ENCODE measurements around the gene CDH23.

CDH23 gene

DNA sequence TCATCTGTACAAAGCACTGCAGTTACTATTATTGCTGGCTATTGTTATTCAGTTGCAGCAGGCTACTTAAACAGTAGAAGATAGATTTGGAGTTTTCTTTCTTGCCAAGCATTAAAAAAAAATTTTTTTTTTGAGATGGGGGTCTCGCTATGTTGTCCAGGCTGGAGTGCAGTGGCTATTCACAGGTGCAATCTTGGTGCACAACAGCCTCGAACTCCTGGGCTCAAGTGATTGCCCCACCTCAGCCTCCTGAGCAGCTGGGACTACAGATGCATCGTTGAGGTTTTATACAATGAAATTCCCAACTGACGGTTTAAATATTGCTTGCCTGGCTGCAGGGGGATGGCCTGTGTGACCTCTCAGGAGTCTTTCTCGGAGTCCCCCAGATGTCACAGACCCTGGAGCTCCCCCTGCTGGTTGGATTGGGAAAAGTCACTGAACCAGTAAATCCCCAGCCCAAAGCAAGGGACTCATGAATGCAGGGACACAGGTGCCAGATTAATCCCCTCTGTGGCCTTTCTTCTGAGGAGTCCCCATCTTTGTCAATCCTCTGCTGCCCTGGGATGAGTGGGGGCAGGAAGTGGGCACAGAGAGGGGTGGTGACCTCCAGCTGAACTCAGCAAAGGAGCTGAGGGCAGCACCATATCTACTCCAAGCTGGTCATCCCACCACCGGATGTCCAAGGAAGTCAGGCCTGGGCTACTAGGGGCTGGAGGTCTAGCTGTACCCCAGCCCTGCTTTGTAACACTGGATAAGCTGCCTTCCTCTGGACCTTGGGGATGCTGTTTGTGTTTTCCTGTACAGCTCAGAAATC lies 173.3 kb downstream of the CDH23 start:
- Histone ChIP-seq H3K36me3 (ENCODE audit: control insufficient read depth, insufficient read depth, low read length) (no peaks in the 10 kb centered on the region), H3K9ac (ENCODE audit: low read depth, low read length) (no peak overlapping the region), H3K4me1 (ENCODE audit: control insufficient read depth, insufficient read depth, low read length) (0 out of 2 replicates have a peak, but pooled peaks cover under 1% of the 10 kb centered on the region), H3K4me3 (ENCODE audit: low read depth, low read length) (no peak overlapping the region), H3K27ac (ENCODE audit: low read depth, low read length) (no peak overlapping the region), H3K9me3 (ENCODE audit: control insufficient read depth, insufficient read depth, low read length) (no peaks in the 10 kb centered on the region), H3K27me3 (ENCODE audit: control insufficient read depth, insufficient read depth, low read length) (no peaks in the 10 kb centered on the region)

DNA sequence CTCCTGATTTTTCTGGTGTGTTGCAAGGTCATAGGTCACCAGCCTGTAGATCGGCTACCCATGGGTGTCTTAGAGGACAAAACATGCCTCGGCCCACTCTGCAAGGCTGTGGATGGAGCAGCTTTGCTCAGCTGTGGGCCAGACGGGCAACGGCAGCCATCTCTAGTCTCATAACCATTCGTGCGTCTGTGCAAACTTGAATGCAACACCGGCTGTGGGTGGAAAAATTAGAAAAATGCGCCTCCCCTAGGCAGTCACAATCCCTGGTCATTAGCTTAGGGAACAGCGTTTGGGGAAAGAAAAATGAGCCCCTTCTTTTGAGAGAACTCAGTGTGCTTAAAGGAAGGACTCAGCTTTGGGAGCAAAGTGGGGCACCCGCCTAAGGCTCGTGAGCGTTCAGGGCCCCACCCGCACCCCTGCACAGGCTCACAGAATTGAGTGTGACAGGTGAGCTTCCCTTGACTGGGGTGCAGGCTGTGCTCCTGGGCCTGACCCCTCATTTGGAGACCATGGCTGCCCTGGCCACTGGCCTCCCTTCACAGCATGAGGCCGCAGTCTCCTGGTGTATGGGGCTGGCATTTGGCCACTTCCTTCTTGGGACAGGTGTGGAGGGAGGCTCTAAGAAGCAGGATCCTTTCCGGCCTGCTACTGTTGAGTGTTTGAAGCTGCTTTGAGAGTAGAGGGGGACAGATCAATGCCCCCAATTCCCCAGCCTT lies 174.9 kb downstream of the CDH23 start:
- no peak overlapping the region for H3K4me3 ChIP-seq (ENCODE audit: low read depth, low read length)
- peaks cover 17% of the 10 kb centered on the region; the same call in 1 of the 2 replicates for H3K4me1 ChIP-seq (ENCODE audit: control insufficient read depth, insufficient read depth, low read length)
- no peak overlapping the region for H3K9ac ChIP-seq (ENCODE audit: low read depth, low read length)
- H3K9me3 ChIP-seq (ENCODE audit: control insufficient read depth, insufficient read depth, low read length), result no peaks in the 10 kb centered on the region
- no peaks in the 10 kb centered on the region for H3K27me3 ChIP-seq (ENCODE audit: control insufficient read depth, insufficient read depth, low read length)
- no peak overlapping the region for H3K27ac ChIP-seq (ENCODE audit: low read depth, low read length)
- H3K36me3 ChIP-seq (ENCODE audit: control insufficient read depth, insufficient read depth, low read length), result no peaks in the 10 kb centered on the region

DNA sequence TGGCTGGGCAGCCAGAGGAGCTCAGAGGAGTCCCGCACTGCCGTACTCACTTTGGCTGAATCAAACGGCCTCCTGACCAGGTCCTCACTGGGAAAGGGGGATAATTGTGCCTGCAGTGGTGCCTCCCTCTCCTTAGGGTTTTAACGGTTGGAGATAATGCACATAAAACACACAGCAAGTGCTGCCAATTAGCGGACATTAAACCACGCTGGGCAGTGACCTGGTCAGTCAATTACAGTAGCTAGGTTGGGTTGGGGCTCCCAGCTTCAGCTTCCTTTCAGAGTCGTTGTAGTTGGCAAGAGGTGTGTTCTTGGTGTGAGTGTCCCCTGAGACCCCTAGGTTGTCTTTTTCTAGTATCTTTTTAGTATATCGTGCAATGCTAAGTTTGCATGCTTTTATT lies 176.2 kb downstream of the CDH23 start:
- Histone ChIP-seq H3K4me1 (ENCODE audit: control insufficient read depth, insufficient read depth, low read length) (peaks cover 20% of the 10 kb centered on the region; the same call in 1 of the 2 replicates), H3K27me3 (ENCODE audit: control insufficient read depth, insufficient read depth, low read length) (no peaks in the 10 kb centered on the region), H3K27ac (ENCODE audit: low read depth, low read length) (no peak overlapping the region), H3K9me3 (ENCODE audit: control insufficient read depth, insufficient read depth, low read length) (no peaks in the 10 kb centered on the region), H3K36me3 (ENCODE audit: control insufficient read depth, insufficient read depth, low read length) (no peaks in the 10 kb centered on the region), H3K4me3 (ENCODE audit: low read depth, low read length) (no peak overlapping the region), H3K9ac (ENCODE audit: low read depth, low read length) (no peak overlapping the region)

DNA sequence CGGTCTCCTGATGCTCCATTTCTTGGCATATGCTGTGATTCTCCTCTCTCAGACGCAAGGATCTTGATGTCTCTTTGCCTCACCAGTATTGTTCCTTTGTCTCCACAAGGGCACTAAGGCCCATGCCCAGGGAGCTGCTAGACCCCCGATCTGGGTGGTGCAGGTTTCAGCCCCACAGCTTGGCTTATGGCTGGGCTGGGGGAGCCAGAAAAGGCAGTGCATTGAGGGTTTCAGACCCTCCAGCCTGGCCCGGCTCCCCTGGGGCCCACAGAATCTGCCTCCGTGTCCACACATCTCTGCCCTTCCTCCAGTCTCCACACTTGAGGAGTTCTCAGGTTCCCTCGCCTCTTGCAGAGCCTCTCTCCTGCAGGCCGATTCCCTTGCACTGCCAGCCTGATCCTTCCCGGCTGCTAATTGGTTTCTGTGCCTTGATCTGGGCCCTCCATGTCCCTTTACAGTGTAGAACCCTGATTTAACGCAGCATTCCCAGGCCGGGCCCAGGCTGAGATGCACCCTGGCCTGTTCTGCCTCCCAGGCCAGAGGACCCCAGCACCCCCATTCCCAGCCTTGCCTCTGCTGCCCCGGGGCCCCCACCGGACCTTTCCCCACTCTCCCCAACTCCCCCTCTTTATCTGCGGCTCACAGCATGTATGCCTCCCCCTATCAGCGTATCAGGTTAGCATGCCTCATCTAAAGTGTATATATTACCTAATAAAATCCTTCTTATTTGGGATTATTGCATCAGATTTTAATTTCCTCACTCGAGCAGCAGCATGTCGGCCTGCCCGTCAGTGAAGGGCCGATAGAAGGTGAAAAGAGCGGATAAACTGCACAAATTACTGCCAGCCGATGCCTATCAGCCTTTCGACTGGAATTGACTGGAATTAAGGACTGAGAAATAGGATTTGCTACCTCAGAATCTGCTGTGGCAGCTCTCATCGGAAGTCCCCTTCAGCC lies 177.1 kb downstream of the CDH23 start:
- Histone ChIP-seq H3K4me1 (ENCODE audit: control insufficient read depth, insufficient read depth, low read length) (peaks cover 25% of the 10 kb centered on the region; the same call in 1 of the 2 replicates), H3K9me3 (ENCODE audit: control insufficient read depth, insufficient read depth, low read length) (no peaks in the 10 kb centered on the region), H3K27me3 (ENCODE audit: control insufficient read depth, insufficient read depth, low read length) (no peaks in the 10 kb centered on the region), H3K9ac (ENCODE audit: low read depth, low read length) (no peak overlapping the region), H3K4me3 (ENCODE audit: low read depth, low read length) (no peak overlapping the region), H3K36me3 (ENCODE audit: control insufficient read depth, insufficient read depth, low read length) (no peaks in the 10 kb centered on the region), H3K27ac (ENCODE audit: low read depth, low read length) (no peak overlapping the region)

DNA sequence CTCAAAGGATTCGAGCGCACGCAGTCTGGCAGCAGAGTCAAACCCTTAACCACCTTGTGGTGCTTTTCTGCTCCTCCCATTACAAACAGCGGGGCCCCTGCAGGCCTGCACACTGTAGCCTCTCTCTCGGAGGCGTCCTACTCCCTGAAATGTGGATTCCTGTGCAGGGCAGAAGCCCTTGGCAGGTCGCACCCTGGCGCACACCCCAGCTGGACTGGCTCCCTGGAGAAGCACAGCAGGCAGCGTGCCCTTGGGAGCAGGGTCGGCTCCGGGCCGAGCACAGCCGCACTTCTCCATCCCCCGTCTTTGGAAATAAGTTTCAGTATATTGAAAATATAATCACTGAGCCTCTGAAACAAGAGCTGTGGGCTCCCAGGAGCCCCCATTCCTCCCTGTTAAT lies 178.7 kb downstream of the CDH23 start:
- no peaks in the 10 kb centered on the region for H3K27me3 ChIP-seq (ENCODE audit: control insufficient read depth, insufficient read depth, low read length)

DNA sequence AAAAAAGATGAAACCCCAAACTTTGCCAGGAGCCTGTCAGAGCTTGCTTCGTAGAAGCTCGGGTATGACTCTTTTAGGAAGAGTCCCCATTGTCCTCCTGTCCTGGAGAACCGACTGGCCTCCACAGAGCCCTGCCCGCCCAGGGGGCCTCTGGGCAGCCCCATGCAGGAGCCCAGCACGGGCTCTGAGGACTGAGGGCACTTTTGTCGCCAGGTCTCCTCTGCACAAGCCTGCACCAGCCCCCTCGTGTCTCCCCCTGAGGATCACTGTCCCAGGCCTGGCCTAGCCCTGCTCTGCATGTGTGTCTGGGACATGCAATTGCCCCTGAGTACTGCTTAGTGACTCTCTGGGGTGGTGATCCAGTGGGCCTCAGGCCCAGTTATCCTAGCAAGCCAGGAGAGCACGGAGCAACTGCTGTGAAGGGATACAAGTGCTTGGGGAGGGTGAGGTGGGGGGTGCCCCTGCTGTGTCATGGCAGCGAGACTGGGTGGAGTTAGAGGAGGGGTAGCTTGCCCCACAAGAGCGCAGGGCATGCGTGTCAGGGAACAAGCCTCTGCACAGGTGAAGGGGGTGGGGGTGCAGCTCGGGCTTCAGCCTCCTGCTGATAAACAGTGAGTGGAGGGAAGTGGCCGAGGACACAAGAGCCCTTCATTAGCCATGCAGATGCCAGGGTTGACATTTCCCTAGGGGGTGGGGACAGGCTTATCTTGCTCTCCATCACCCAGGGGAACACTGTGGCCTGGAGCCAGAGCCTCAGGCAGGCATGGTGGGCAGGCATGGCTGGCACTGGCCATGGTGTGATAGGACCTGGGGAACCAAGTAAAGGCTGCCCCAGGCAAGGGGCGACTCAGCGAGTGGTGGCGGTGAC lies 179.4 kb downstream of the CDH23 start:
- no peaks in the 10 kb centered on the region for H3K36me3 ChIP-seq (ENCODE audit: control insufficient read depth, insufficient read depth, low read length)
- H3K9ac ChIP-seq (ENCODE audit: low read depth, low read length), result no peak overlapping the region
- no peak overlapping the region for H3K27ac ChIP-seq (ENCODE audit: low read depth, low read length)
- H3K4me3 ChIP-seq (ENCODE audit: low read depth, low read length), result no peak overlapping the region
- no peaks in the 10 kb centered on the region for H3K27me3 ChIP-seq (ENCODE audit: control insufficient read depth, insufficient read depth, low read length)
- H3K4me1 ChIP-seq (ENCODE audit: control insufficient read depth, insufficient read depth, low read length), result peaks cover 31% of the 10 kb centered on the region; the same call in 1 of the 2 replicates
- no peaks in the 10 kb centered on the region for H3K9me3 ChIP-seq (ENCODE audit: control insufficient read depth, insufficient read depth, low read length)

More for the DNA sequence above, 178.7 kb downstream of the CDH23 start:
- H3K4me1 ChIP-seq (ENCODE audit: control insufficient read depth, insufficient read depth, low read length), result peaks cover 31% of the 10 kb centered on the region; the same call in 1 of the 2 replicates
- H3K27ac ChIP-seq (ENCODE audit: low read depth, low read length), result no peak overlapping the region
- H3K9ac ChIP-seq (ENCODE audit: low read depth, low read length), result no peak overlapping the region
- H3K9me3 ChIP-seq (ENCODE audit: control insufficient read depth, insufficient read depth, low read length), result no peaks in the 10 kb centered on the region
- H3K36me3 ChIP-seq (ENCODE audit: control insufficient read depth, insufficient read depth, low read length), result no peaks in the 10 kb centered on the region
- H3K4me3 ChIP-seq (ENCODE audit: low read depth, low read length), result no peak overlapping the region

DNA sequence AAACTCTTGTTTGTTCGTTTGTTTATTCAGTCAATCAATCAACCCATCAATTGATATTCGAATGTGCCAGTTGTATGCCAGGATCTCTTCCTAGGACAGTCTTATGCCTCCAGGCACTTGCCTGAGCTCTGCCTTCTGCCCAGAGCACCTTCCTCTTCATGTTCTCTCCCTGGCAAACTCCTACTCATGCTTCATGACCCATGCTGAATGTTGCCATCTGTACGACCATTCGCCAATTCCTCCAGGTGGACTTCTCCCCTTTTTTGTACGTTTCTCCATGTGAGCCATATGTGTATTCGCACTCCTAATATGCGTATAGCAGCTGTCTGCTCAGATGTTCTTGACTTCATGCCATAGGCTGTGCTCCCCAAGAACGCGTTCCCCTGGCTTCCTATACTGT lies 180.1 kb downstream of the CDH23 start:
- H3K4me1 ChIP-seq (ENCODE audit: control insufficient read depth, insufficient read depth, low read length), result peaks cover 31% of the 10 kb centered on the region; the same call in 1 of the 2 replicates
- H3K36me3 ChIP-seq (ENCODE audit: control insufficient read depth, insufficient read depth, low read length), result no peaks in the 10 kb centered on the region
- H3K27ac ChIP-seq (ENCODE audit: low read depth, low read length), result no peak overlapping the region
- H3K9me3 ChIP-seq (ENCODE audit: control insufficient read depth, insufficient read depth, low read length), result no peaks in the 10 kb centered on the region
- no peak overlapping the region for H3K9ac ChIP-seq (ENCODE audit: low read depth, low read length)
- H3K4me3 ChIP-seq (ENCODE audit: low read depth, low read length), result no peak overlapping the region
- no peaks in the 10 kb centered on the region for H3K27me3 ChIP-seq (ENCODE audit: control insufficient read depth, insufficient read depth, low read length)

DNA sequence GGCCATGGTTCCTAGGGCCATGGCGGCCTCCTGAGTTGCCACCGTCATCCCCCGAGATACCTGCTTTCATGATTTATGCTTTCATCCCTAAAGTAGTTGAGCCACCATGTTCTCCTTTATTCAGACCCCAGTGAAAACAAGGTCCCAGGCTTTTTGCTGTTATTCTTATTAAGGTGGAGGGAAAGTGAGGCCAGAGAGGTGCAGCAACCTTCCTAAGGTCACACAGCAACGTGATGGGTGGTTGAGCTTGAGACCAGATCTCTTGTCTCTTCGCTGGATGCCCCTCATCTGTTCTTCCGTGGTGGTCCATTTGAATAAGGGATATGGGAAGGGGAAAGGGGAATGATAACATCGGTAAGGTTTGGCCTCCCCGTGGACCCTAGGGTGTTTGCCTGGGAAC lies 180.6 kb downstream of the CDH23 start:
- no peaks in the 10 kb centered on the region for H3K27me3 ChIP-seq (ENCODE audit: control insufficient read depth, insufficient read depth, low read length)
- peaks cover 31% of the 10 kb centered on the region; the same call in 1 of the 2 replicates for H3K4me1 ChIP-seq (ENCODE audit: control insufficient read depth, insufficient read depth, low read length)
- no peak overlapping the region for H3K4me3 ChIP-seq (ENCODE audit: low read depth, low read length)
- H3K9me3 ChIP-seq (ENCODE audit: control insufficient read depth, insufficient read depth, low read length), result no peaks in the 10 kb centered on the region
- no peak overlapping the region for H3K27ac ChIP-seq (ENCODE audit: low read depth, low read length)
- no peaks in the 10 kb centered on the region for H3K36me3 ChIP-seq (ENCODE audit: control insufficient read depth, insufficient read depth, low read length)
- H3K9ac ChIP-seq (ENCODE audit: low read depth, low read length), result no peak overlapping the region

DNA sequence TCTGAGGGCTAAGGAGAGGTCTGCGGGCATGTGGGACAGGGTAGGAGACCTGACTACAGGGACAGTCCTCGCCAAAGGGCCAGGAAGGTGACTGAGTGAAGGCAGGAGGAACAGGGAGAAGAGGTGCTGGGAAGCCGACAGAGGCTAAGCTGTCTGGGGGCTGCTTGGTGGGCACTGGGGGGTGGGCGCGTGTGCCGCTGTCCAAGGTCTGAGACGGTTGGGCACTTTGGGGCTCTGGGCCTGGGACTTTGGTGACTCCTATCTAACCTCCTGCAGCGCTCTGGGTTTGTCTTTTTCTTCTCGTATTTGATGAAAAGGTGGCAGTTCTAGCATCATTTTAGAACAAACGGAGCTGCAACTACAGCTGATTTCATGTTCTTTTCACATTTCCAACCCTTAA lies 181.3 kb downstream of the CDH23 start:
- Histone ChIP-seq H3K27ac (ENCODE audit: low read depth, low read length) (no peak overlapping the region), H3K4me3 (ENCODE audit: low read depth, low read length) (no peak overlapping the region), H3K36me3 (ENCODE audit: control insufficient read depth, insufficient read depth, low read length) (no peaks in the 10 kb centered on the region), H3K27me3 (ENCODE audit: control insufficient read depth, insufficient read depth, low read length) (no peaks in the 10 kb centered on the region), H3K4me1 (ENCODE audit: control insufficient read depth, insufficient read depth, low read length) (peaks cover 31% of the 10 kb centered on the region; the same call in 1 of the 2 replicates), H3K9ac (ENCODE audit: low read depth, low read length) (no peak overlapping the region), H3K9me3 (ENCODE audit: control insufficient read depth, insufficient read depth, low read length) (no peaks in the 10 kb centered on the region)

DNA sequence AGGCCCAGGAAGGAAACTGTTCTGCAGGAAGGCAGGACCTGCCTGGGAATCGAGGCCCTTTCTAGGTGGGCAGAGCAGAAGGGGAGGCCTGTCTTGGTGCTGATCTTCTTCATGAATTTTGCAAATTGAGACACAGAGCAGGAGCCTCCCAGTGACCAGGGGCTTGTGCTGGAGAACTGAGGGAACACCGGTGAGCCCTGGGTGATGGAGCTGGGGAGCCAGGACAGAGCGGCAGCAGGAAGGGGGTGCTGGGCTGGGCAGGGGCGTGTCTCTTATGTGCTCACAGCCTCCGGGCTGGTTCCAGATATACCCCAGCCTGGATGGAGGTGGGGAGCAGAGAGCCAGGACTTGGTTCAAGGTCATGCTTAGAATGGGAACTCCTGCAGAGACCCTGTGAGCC lies 182.9 kb downstream of the CDH23 start:
- Histone ChIP-seq H3K4me3 (ENCODE audit: low read depth, low read length) (no peak overlapping the region), H3K27me3 (ENCODE audit: control insufficient read depth, insufficient read depth, low read length) (no peaks in the 10 kb centered on the region), H3K4me1 (ENCODE audit: control insufficient read depth, insufficient read depth, low read length) (peaks cover 31% of the 10 kb centered on the region; the same call in 1 of the 2 replicates), H3K9ac (ENCODE audit: low read depth, low read length) (no peak overlapping the region), H3K9me3 (ENCODE audit: control insufficient read depth, insufficient read depth, low read length) (no peaks in the 10 kb centered on the region), H3K36me3 (ENCODE audit: control insufficient read depth, insufficient read depth, low read length) (no peaks in the 10 kb centered on the region), H3K27ac (ENCODE audit: low read depth, low read length) (no peak overlapping the region)
